Occipital lobe (tissue), 2 donors: ENCODE data around the gene RER1. TPM values are rescaled to one million over a fixed set of nuclear protein-coding genes. Genes with fewer than 3 reads are reported as not detected.
A peak's percentile ranks its signal among the peaks of the same experiment; 100 is the strongest.

Experiments
- DNase-seq: peaks from one replicate; lab custom pipeline; 2025; lab: John Stamatoyannopoulos, UW
- total RNA-seq: library from RNA; depleted of rRNA; stranded (reverse); fragments of >200 nt; gene quantifications from one replicate; pipeline ENCODE4 v1.2.3, GENCODE V29; 2014

Gene RER1, protein sequence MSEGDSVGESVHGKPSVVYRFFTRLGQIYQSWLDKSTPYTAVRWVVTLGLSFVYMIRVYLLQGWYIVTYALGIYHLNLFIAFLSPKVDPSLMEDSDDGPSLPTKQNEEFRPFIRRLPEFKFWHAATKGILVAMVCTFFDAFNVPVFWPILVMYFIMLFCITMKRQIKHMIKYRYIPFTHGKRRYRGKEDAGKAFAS
- 34.5 TPM for total RNA-seq

DNA sequence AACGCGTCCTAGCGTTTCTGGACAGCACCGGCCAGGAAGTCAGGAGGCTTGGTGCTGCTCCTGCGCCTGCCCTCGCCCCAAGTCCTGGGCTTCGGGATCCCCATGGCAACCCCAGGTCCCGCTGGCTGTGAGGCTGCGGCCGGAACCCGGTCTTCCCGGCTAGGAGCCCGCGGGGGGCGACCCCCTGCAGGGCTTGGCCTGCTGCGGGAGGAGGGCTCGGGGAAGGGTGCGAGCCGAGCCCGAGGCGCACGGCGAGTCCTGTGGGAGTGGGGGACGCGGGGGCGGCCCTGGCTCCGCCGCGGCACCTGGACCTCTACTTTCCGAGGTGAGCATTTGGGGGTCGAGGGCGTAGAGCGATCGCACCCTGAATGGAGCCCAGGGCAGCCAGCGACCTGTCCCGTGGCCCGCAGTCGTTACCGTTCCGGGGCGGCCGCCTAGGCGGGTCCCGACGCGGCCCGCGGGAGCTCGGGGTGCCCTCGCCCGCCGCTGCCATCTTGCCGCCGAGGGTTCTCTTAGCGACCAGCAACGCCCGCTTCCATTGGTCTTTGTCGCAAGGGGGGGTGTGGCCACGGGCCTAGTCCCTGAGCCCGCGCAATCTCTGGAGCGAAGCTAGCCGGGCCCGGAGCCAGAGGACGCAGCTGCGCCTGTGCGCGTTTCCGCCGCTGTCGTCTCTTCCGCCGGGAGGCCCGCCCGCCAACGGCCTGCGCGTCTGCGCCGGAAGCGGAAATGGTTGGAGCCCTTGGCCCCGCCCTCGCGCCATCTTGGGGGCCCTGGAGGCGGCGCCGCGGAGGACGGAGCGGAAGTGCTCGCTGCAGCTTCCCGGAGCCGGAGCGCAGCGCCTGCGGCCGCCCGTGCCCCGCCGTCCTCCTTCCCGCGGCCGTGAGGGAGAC, at the start of gene RER1, which contains the start of gene MORN1:
RER1 (plus strand) TSS at position 801 of the 890 bp plus-strand sequence. CDS start 3,950 bp downstream, outside the sequence.
MORN1 (minus strand) TSS at position 514 of the 890 bp plus-strand sequence; CDS start at position 493, 21 bp downstream.
- peak; percentile 97 for DNase-seq

DNA sequence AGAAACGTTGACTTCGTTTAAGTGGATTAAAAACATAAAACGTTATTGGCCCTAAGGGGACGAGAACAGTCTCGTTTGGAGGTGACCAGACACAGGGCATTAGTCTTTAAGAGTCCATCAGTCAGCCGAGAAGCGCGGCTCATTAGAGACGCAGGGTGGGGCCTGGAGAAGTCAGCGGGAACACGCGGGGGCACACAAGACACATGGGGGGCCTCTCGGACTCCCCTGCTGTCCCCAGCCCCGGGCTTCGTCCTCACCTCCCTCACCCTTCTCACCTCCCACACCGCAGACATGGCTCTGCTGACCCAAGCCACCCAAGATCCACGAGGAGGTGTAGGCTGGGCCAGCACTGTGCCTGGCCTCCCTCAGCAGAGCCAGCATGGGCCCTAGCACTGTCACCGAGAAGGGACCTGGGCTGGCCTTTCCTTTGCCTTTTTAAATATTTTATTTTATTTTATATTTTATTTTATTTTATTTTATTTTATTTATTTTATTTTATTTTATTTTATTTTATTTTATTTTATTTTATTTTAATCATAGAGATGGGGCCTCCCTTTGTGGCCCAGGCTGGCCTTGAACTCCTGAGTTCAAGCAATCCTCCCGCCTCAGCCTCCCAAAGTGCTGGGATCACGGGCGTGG, 49.1 kb upstream of the RER1 start:
- DNase-seq = no peak

DNA sequence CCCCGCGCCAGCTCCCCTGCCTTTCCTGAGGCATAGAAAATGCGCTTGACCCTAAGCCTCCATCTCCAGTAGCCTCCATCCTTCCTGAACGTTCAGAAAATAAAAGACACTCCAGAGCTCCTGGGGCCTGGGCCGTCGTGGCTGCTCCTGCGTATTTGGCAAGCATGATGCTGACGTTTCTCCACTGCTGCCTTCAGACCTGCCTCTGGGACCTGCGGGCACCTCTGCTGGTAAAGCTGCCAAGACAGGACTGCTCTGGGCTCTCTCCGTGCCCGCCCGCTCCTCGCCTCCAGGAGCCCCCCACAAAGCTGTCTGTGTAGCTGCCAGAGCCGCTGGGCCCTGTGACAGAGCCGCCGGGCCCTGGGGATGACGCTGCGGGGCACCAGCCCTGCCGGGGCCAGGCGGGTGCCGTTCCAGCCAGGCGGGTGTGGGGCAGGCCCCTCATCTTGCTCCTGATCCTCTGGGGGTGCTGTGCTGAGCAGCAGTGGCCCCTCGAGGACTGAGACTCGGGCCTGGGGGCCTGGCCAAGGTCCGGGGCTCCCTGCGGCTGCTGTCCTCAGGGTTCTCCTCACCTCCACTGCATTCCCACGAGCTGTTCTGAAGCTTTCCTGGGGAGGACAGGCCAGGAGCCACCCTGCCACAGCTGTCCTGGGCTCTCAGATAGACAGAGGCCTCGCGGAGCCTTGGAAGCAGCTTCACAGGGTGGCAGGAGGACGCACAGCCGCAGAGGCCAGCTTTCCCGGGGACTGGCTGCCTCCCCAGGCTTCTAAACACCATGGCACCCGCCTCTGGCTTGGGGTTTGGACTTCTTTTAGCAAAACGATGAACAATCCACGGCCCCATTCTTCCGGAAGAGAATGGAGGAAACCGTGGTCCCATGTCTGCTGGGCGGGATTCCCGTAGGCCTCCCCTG, 48.4 kb upstream of the RER1 start:
- no peak for DNase-seq

DNA sequence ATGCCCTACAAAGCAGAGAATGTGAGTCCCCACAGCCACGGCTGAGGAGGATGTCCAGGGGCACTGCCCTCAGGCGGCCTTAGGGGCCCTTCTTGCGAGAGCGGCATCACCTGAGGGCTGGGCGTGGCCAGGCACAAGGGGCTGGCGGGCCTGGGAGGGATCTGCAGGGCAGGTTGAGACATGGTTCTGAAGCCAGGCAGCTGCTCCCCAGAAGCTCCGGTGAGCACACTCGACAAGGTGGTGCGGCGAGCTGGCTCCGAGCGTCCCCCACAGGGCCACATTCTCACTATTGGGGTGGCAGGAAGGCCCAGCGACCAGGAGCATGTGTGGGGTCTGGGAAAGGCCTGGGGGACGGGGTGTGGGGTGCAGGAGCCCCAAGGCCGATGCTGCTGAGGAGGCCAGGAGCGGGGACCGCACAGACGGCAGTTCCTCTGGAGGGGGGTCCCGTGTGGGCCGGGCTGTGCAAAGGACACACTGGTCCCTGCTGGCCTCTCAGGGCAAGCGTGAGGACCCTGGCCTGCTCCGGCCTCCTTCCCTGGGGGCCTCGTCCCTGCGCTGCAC, 47.4 kb upstream of the RER1 start:
- DNase-seq = no peak

GRCh38 chr1:2344744-2345296, 46.8 kb upstream of the RER1 start:
- DNase-seq = no peak

DNA sequence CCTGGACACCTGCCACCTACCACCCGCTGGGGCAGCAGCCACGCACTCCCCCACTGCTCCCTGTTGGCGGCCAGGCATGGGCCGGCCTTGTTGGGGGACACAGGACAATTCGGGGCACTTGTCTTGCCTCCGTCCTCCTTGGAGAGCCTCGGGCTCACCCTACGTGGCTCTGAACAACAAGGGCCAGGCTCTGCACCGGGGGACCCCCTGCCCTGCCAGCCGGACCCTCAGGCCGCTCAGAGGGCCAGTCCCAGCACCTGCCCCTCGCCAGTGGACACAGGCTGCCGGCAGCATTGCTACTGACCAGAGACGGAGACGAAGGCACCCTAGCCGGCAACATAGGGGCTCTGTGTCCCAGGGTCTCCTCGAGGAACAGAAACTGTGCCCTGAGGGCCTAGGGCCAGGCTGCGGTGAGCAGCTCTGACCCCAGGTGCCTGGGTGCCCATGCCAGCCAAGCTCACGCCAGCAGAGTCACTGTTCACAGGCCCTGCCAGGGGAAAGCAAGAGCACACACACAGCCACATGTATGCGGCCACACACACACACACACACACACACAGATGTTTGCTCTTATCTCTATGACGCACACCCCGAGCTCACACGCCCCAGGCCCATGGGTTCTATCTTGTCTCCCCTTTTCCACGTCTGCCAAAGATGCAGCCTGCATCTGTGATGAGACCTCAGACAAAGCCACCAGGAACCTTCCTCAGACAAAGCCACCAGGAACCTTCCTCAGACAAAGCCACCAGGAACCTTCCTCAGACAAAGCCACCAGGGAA, 46.2 kb upstream of the RER1 start:
- no peak for DNase-seq

- DNase-seq = no peak
These were observed 44.8 kb upstream of the RER1 start for GRCh38 chr1:2346691-2347408.

GRCh38 chr1:2347409-2347785, 44.2 kb upstream of the RER1 start:
- DNase-seq = no peak

GRCh38 chr1:2347896-2348295, 43.7 kb upstream of the RER1 start:
- no peak for DNase-seq

DNA sequence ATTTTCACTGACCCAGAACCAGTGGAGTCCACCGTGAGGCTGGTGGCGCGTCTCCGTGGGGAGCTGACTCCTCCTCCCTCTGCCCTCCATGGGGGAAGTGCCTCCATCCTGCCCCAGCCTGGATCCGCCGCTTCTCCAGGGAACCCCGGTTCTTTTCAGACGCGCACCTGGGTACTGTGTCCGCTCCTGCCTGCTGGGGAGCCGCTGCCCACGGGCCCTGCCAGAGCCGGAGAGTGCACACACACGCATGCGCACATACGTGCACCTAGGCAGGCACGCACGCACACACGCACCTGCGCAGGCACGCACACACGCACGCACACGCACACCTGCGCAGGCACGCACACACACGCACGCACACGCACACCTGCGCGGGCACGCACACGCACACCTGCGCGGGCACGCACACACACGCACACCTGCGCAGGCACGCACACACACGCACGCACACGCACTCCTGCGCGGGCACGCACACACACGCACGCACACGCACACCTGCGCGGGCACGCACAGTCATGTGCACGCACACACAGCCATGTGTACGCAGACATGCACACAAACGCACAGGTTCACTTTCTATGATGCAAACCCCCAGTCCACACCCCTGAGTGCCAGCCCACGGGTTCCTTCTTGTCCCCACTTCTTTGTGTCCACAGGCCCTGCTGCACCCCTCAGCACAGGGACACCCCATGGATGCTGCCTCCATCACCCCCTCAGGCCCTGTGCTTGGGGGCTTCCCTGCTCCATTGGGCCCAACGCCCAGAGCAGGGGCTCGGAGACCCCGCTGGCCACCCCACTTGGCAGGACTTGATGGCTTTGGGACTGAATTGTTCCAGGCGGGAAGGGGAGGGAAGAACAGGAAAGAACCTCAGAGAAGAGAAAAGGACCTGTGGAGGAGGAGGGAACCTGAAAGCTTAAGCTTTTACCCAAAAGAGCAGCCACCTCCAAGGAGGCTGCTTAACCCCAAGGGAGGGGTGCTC, 43.0 kb upstream of the RER1 start:
- no peak for DNase-seq

GRCh38 chr1:2349806-2350205, 41.8 kb upstream of the RER1 start:
- no peak for DNase-seq

GRCh38 chr1:2350501-2350900, 41.1 kb upstream of the RER1 start:
- no peak for DNase-seq

- no peak for DNase-seq
These were observed 40.6 kb upstream of the RER1 start for GRCh38 chr1:2350911-2351655.

GRCh38 chr1:2351723-2352122, 39.9 kb upstream of the RER1 start:
- DNase-seq = no peak

DNA sequence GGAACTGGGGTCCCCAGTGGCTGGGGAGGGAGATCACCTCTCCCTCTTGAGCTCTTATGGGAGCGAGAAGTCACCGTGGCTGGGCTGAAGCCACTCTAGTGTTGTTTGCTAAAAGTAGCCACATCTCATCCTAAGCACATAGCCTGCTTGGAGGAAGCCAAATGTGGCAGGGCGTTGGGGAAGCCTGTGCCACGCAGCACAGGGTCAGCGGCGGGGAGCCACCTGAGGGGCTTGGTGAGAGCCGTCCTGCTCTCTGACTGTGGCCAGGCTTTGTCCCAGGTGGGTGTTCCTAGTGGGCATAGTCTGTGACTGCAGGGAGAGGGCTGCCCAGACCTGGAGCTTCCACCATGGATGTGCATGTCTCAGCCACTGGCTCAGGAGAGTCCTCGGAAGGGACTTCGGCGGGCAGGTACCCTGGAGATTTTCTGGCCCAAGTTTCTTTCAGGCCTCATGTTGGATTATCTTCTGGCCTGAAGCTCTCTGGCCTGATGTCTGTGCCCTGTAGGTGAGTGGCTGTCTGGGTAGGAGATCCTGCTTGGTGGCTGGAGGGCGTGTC, 39.2 kb upstream of the RER1 start:
- DNase-seq = no peak

GRCh38 chr1:2352897-2353550, 38.6 kb upstream of the RER1 start:
- no peak for DNase-seq
